Endothelial cell of umbilical vein (primary cell): ENCODE data around the gene NDUFS6. TPM values are rescaled to one million over a fixed set of nuclear protein-coding genes. Genes with fewer than 3 reads are reported as not detected.

Experiments
- BruUV-seq: library from RNA; stranded (reverse); fragments of 400-500 nt; replicated peaks from 2 replicates; lab custom pipeline; 2021; lab: Mats Ljungman, UMichigan
- CTCF ChIA-PET: fragments of 300-600, 350-600 bp; sonication (Branson Sonifier 250); formaldehyde crosslinking; loops from one replicate; lab custom pipeline; 2021; ENCODE audit warnings: antibody characterized with exemption, inconsistent platforms; lab: Charles Lee
- POLR2A ChIA-PET: fragments of 300-600, 350-600 bp; sonication (Branson Sonifier 250); formaldehyde crosslinking; loops from one replicate; lab custom pipeline; 2021; ENCODE audit warnings: antibody characterized with exemption, inconsistent platforms; lab: Charles Lee
- DNase-seq: peaks from one replicate; pipeline ENCODE4 v3.0.0-alpha.2; 2011; ENCODE audit warnings: low read depth, low spot score
- FAIRE-seq: peaks from 2 replicates; lab custom pipeline; 2011; peaks lifted over from hg19 to GRCh38; lab: Jason Lieb, UNC
- H2AFZ ChIP-seq: 2 replicates; pipeline ENCODE4 v1.6.0; 2012; ENCODE audit warnings: low read depth, low read length, control low read depth, inconsistent platforms
- H3K27ac ChIP-seq: 2 replicates; pipeline ENCODE4 v1.5.1; 2011; ENCODE audit warnings: low read depth, mild to moderate bottlenecking, control low read depth, low read length, moderate library complexity; ENCODE audit not compliant: insufficient read depth
- H3K27me3 ChIP-seq, 2 experiments: 2 replicates each; pipeline versions ENCODE4 v1.6.0 to v1.6.1; 2011; ENCODE audit warnings: low read length in 2 of 2, mixed read lengths in 1 of 2; ENCODE audit not compliant: control insufficient read depth in 2 of 2, insufficient read depth in 2 of 2
- H3K36me3 ChIP-seq, 2 experiments: 2 replicates in 1 of 2; 3 replicates in 1 of 2; pipeline ENCODE4 v1.5.1; 2011; ENCODE audit warnings: low read length in 2 of 2, mild to moderate bottlenecking in 1 of 2, moderate library complexity in 1 of 2; ENCODE audit not compliant: control insufficient read depth in 2 of 2, insufficient read depth in 2 of 2; ENCODE audit errors: extremely low read depth in 1 of 2
- H3K4me1 ChIP-seq: 3 replicates; pipeline ENCODE4 v1.5.1; 2011; ENCODE audit warnings: mild to moderate bottlenecking, low read length; ENCODE audit not compliant: control insufficient read depth, insufficient read depth; ENCODE audit errors: extremely low read depth
- H3K4me2 ChIP-seq: 2 replicates; pipeline ENCODE4 v1.6.1; 2011; ENCODE audit warnings: low read length, control low read depth, mixed read lengths; ENCODE audit not compliant: insufficient read depth
- H3K4me3 ChIP-seq, 3 experiments: fragments of 200-600 bp in 1 of 3; sonication (generic), shearing (Covaris generic) in 1 of 3; replicated peaks in 1 of 3; 2 replicates each; pipeline ENCODE4 v1.5.1; 2011 to 2016; ENCODE audit warnings: control low read depth in 3 of 3, low read length in 3 of 3, mild to moderate bottlenecking in 2 of 3, inconsistent platforms in 1 of 3, low read depth in 1 of 3, moderate library complexity in 1 of 3; ENCODE audit not compliant: insufficient read depth in 1 of 3
- H3K79me2 ChIP-seq: 2 replicates; pipeline ENCODE4 v1.6.0; 2012; ENCODE audit warnings: low read length, inconsistent platforms; ENCODE audit not compliant: control insufficient read depth, insufficient read depth
- H3K9ac ChIP-seq: replicated peaks from 2 replicates; pipeline ENCODE3; 2011; ENCODE audit warnings: low read length, control low read depth; ENCODE audit not compliant: insufficient read depth; ENCODE audit errors: extremely low read depth
- H3K9me1 ChIP-seq: replicated peaks from 3 replicates; pipeline ENCODE4 v1.6.0; 2011; ENCODE audit warnings: mild to moderate bottlenecking, low read length; ENCODE audit not compliant: control insufficient read depth, insufficient read depth; ENCODE audit errors: extremely low read depth
- H3K9me3 ChIP-seq: replicated peaks from 2 replicates; pipeline ENCODE4 v1.5.1; 2012; ENCODE audit warnings: low read length, inconsistent platforms; ENCODE audit not compliant: control insufficient read depth, insufficient read depth
- H4K20me1 ChIP-seq: replicated peaks from 2 replicates; pipeline ENCODE3; 2011; ENCODE audit warnings: mild to moderate bottlenecking, low read length; ENCODE audit not compliant: control insufficient read depth, insufficient read depth; ENCODE audit errors: extremely low read depth
- EZH2 ChIP-seq: IDR thresholded peaks from 2 replicates; pipeline ENCODE4 v1.6.1; 2012; ENCODE audit warnings: borderline replicate concordance, low read depth, mild to moderate bottlenecking, moderate library complexity, low read length, inconsistent platforms; ENCODE audit not compliant: severe bottlenecking
- FOS ChIP-seq: IDR thresholded peaks from 2 replicates; pipeline ENCODE4 v1.6.1; 2011; ENCODE audit warnings: mild to moderate bottlenecking, low read length, moderate library complexity, borderline replicate concordance; ENCODE audit not compliant: insufficient read depth
- GATA2 ChIP-seq: IDR thresholded peaks from 2 replicates; pipeline ENCODE4 v1.7.0; 2011; ENCODE audit warnings: low read depth, mild to moderate bottlenecking, moderate library complexity, mixed read lengths, low read length; ENCODE audit not compliant: insufficient read length, insufficient read depth
- JUN ChIP-seq: IDR thresholded peaks from 2 replicates; pipeline ENCODE4 v1.6.1; 2011; ENCODE audit warnings: borderline replicate concordance, low read depth; ENCODE audit not compliant: insufficient read length, insufficient read depth
- MYC ChIP-seq: IDR thresholded peaks from one replicate; pipeline ENCODE4 v1.6.1; 2011; ENCODE audit warnings: mild to moderate bottlenecking, low read depth, low read length
- POLR2A ChIP-seq: IDR thresholded peaks from 2 replicates; pipeline ENCODE4 v1.6.1; 2012; ENCODE audit warnings: low read depth, mild to moderate bottlenecking, control low read depth, low read length
- POLR2AphosphoS5 ChIP-seq: IDR thresholded peaks from 2 replicates; pipeline ENCODE4 v1.6.1; 2012; ENCODE audit warnings: low read depth, mild to moderate bottlenecking, control low read depth, low read length, moderate library complexity; ENCODE audit not compliant: insufficient read depth
- dilution Hi-C: fragments of 300-500 bp; cut with MboI; formaldehyde crosslinking; loops from one replicate; pipeline ENCODE4 v1.15.0; 2019; ENCODE audit warnings: low sequenced_read_pairs; ENCODE audit not compliant: extremely low pct_ligation_motif_present
- intact Hi-C: fragments of 100-400 bp; cut with micrococcal nuclease; formaldehyde crosslinking; loops from one replicate; pipeline ENCODE4 v1.10.0; 2022
- polyA plus RNA-seq, 4 experiments: library from polyadenylated mRNA; depleted of rRNA in 3 of 4; stranded (reverse) in 3 of 4; unstranded in 1 of 4; fragments of >200 nt; gene quantifications; 2 replicates each; pipeline versions ENCODE4 v1.2.1 to v1.2.3, GENCODE V29; 2011 to 2012; ENCODE audit warnings: missing spikeins in 1 of 4
- total RNA-seq: library from RNA; stranded (reverse); gene quantifications from 2 replicates; pipeline ENCODE4 v1.2.3, GENCODE V29; 2021
- TF ChIP-seq, protein P1 (sequence below): IDR thresholded peaks from 2 replicates; pipeline ENCODE4 v1.6.1; 2011; ENCODE audit not compliant: insufficient read depth, insufficient read length
- TF ChIP-seq, protein P2 (sequence below), 2 donors: IDR thresholded peaks; 1 replicate in 1 of 2; 2 replicates in 1 of 2; pipeline ENCODE4 v1.5.1; 2011; ENCODE audit warnings: low read length in 2 of 2, mild to moderate bottlenecking in 2 of 2, moderate library complexity in 2 of 2, control low read depth in 1 of 2, inconsistent platforms in 1 of 2, low read depth in 1 of 2; ENCODE audit not compliant: insufficient read depth in 1 of 2; ENCODE audit errors: extremely low read depth in 1 of 2

The NDUFS6 gene
- total and polyA plus RNA-seq, 2 donors (not counting 3 experiments of a cell fraction or from before 2014, with no cell fraction given), result 42.5 to 127 TPM

GRCh38 chr5:1819458-1819857, 18.3 kb downstream of the NDUFS6 start:
- no peak overlapping the region for H3K27ac ChIP-seq
- no peak for DNase-seq
- intact Hi-C loops, result no loop called here
- no peak overlapping the region for H3K4me2 ChIP-seq
- H3K4me1 ChIP-seq, result no peaks in the 10 kb centered on the region
- H3K36me3 ChIP-seq, result peaks cover 9 to 32% of the 10 kb centered on the region in 2 experiments
- FAIRE-seq, result no peak
- H4K20me1 ChIP-seq, result no peaks in the 10 kb centered on the region
- dilution Hi-C loops, result no loop called here
- no peaks in the 10 kb centered on the region for H3K27me3 ChIP-seq
- POLR2A ChIA-PET, result no interaction called here
- no peak overlapping the region for H2AFZ ChIP-seq
- CTCF ChIA-PET, result no interaction called here
- no peaks in the 10 kb centered on the region for H3K9me3 ChIP-seq
- BruUV-seq, result no TSS peak
- no peaks in the 10 kb centered on the region for H3K9me1 ChIP-seq
- H3K4me3 ChIP-seq, result no peak overlapping the region
- TF ChIP-seq POLR2A, result no peak
- no peak for TF ChIP-seq JUN
- TF ChIP-seq, protein P1, sequence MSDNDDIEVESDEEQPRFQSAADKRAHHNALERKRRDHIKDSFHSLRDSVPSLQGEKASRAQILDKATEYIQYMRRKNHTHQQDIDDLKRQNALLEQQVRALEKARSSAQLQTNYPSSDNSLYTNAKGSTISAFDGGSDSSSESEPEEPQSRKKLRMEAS, result no peak
- TF ChIP-seq POLR2AphosphoS5, result no peak
- TF ChIP-seq, protein P2, sequence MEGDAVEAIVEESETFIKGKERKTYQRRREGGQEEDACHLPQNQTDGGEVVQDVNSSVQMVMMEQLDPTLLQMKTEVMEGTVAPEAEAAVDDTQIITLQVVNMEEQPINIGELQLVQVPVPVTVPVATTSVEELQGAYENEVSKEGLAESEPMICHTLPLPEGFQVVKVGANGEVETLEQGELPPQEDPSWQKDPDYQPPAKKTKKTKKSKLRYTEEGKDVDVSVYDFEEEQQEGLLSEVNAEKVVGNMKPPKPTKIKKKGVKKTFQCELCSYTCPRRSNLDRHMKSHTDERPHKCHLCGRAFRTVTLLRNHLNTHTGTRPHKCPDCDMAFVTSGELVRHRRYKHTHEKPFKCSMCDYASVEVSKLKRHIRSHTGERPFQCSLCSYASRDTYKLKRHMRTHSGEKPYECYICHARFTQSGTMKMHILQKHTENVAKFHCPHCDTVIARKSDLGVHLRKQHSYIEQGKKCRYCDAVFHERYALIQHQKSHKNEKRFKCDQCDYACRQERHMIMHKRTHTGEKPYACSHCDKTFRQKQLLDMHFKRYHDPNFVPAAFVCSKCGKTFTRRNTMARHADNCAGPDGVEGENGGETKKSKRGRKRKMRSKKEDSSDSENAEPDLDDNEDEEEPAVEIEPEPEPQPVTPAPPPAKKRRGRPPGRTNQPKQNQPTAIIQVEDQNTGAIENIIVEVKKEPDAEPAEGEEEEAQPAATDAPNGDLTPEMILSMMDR (IDR thresholded peaks at IDR 0.05; ENCODE audit: extremely low read depth in 1 of 2, insufficient read depth in 1 of 2, low read depth in 1 of 2, low read length in 2 of 2), result no peak
- no peak for TF ChIP-seq GATA2
- TF ChIP-seq FOS, result no peak
- TF ChIP-seq EZH2, result no peak
- TF ChIP-seq MYC, result no peak
- no peak overlapping the region for H3K9ac ChIP-seq
- no peaks in the 10 kb centered on the region for H3K79me2 ChIP-seq
